Muscle layer of colon (tissue), 2 donors: Measurements from ENCODE around the gene BTG2.

Experiments used
- H3K27ac ChIP-seq: one replicate; pipeline ENCODE4 v1.7.0; 2013; ENCODE audit warnings: low read depth, mild to moderate bottlenecking, low read length, moderate library complexity
- H3K27me3 ChIP-seq, 2 donors: one replicate each; pipeline ENCODE4 v1.7.0; 2013; ENCODE audit warnings: low read length in 2 of 2, mild to moderate bottlenecking in 2 of 2; ENCODE audit not compliant: insufficient read depth in 2 of 2, control insufficient read depth in 1 of 2
- H3K36me3 ChIP-seq: one replicate; pipeline ENCODE4 v1.7.0; 2013; ENCODE audit warnings: mild to moderate bottlenecking, low read length; ENCODE audit not compliant: insufficient read depth
- H3K4me1 ChIP-seq: one replicate; pipeline ENCODE4 v1.7.0; 2013; ENCODE audit warnings: mild to moderate bottlenecking, low read length; ENCODE audit not compliant: insufficient read depth
- H3K4me3 ChIP-seq, 2 donors: one replicate each; pipeline ENCODE4 v1.7.0; 2013; ENCODE audit warnings: low read length in 2 of 2, low read depth in 1 of 2, mild to moderate bottlenecking in 1 of 2, moderate library complexity in 1 of 2
- H3K9ac ChIP-seq: one replicate; pipeline ENCODE4 v1.7.0; 2013; ENCODE audit warnings: low read length
- H3K9me3 ChIP-seq: one replicate; pipeline ENCODE4 v1.7.0; 2013; ENCODE audit warnings: mild to moderate bottlenecking, low read length
- donor health status: abdominal sarcoma.
- donor health status: Adenocarcinoma of cecum.

Gene BTG2

GRCh38 chr1:203271018-203271743 lies 34.1 kb upstream of the BTG2 start:
- no peaks in the 10 kb centered on the region for H3K36me3 ChIP-seq
- peaks cover 48% of the 10 kb centered on the region for H3K4me1 ChIP-seq
- H3K9me3 ChIP-seq = no peaks in the 10 kb centered on the region
- no peaks in the 10 kb centered on the region for H3K27me3 ChIP-seq
- H3K9ac ChIP-seq = no peak overlapping the region
- peak overlapping the region in 1 of 2 donors; percentile 28 for H3K4me3 ChIP-seq
- no peak overlapping the region for H3K27ac ChIP-seq

GRCh38 chr1:203271962-203272632 lies 33.2 kb upstream of the BTG2 start:
- H3K4me3 ChIP-seq = no peak overlapping the region
- no peaks in the 10 kb centered on the region for H3K36me3 ChIP-seq
- no peak overlapping the region for H3K27ac ChIP-seq
- no peaks in the 10 kb centered on the region for H3K9me3 ChIP-seq
- no peak overlapping the region for H3K9ac ChIP-seq
- H3K27me3 ChIP-seq = no peaks in the 10 kb centered on the region
- peaks cover 57% of the 10 kb centered on the region for H3K4me1 ChIP-seq

GRCh38 chr1:203272633-203273205 lies 32.6 kb upstream of the BTG2 start:
- Histone ChIP-seq H3K27me3 (no peaks in the 10 kb centered on the region), H3K4me3 (peak overlapping the region in 1 of 2 donors; percentile 42), H3K4me1 (peaks cover 61% of the 10 kb centered on the region), H3K27ac (peak overlapping the region; percentile 87), H3K36me3 (no peaks in the 10 kb centered on the region), H3K9me3 (no peaks in the 10 kb centered on the region), H3K9ac (peak overlapping the region; percentile 39)

GRCh38 chr1:203273206-203273868 lies 32.0 kb upstream of the BTG2 start:
- Histone ChIP-seq H3K27me3 (no peaks in the 10 kb centered on the region), H3K27ac (peak overlapping the region; percentile 87), H3K4me3 (peak overlapping the region; percentile 41 to 42), H3K36me3 (no peaks in the 10 kb centered on the region), H3K9me3 (no peaks in the 10 kb centered on the region), H3K4me1 (peaks cover 65% of the 10 kb centered on the region), H3K9ac (peak overlapping the region; percentile 39)

DNA sequence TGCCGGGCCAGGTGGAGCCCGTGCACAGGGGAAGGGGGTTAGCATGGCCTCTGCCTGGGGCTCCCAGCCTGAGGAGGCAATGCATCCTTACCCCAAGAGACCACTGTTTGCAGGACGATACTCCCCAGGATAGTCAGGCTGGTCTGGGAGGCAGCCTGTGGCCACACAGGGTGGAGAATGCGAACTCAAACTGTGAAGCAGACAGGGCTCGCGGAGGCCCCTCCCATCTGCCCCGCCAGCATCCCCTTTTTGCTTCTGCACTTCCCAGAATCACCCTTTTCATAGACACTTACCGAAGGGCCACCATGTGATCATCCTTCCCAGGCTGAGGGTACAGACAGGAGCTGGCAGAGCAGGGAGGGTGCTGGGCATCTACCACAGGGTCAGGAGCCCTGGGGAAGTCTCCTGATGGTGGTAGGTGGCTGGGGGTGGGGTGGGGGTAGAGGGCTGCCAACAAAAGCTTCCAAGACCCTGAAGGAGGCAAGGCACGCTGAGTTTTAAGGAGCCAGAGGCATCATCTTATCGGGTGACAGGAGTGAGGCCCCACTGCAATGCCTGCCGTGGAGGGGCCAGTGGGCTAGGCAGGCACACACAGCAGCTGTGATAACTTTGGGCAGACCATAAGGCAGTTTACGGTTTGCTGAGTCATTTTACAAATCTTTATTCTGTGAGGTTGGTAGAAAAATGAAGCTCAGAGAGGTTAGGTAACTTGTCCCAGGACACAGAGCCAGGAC lies 31.3 kb upstream of the BTG2 start:
- no peaks in the 10 kb centered on the region for H3K36me3 ChIP-seq
- no peaks in the 10 kb centered on the region for H3K27me3 ChIP-seq
- H3K9ac ChIP-seq = peak overlapping the region; percentile 39
- no peaks in the 10 kb centered on the region for H3K9me3 ChIP-seq
- peaks cover 70% of the 10 kb centered on the region for H3K4me1 ChIP-seq
- H3K4me3 ChIP-seq = peak overlapping the region; percentile 41 to 42
- peak overlapping the region; percentile 87 for H3K27ac ChIP-seq

- no peak overlapping the region for H3K4me3 ChIP-seq
- H3K27ac ChIP-seq = peak overlapping the region; percentile 87
- peak overlapping the region; percentile 39 for H3K9ac ChIP-seq
- no peaks in the 10 kb centered on the region for H3K9me3 ChIP-seq
- no peaks in the 10 kb centered on the region for H3K36me3 ChIP-seq
- peaks cover 78% of the 10 kb centered on the region for H3K4me1 ChIP-seq
- H3K27me3 ChIP-seq = no peaks in the 10 kb centered on the region
Observed at GRCh38 chr1:203274603-203275381, 30.5 kb upstream of the BTG2 start.

DNA sequence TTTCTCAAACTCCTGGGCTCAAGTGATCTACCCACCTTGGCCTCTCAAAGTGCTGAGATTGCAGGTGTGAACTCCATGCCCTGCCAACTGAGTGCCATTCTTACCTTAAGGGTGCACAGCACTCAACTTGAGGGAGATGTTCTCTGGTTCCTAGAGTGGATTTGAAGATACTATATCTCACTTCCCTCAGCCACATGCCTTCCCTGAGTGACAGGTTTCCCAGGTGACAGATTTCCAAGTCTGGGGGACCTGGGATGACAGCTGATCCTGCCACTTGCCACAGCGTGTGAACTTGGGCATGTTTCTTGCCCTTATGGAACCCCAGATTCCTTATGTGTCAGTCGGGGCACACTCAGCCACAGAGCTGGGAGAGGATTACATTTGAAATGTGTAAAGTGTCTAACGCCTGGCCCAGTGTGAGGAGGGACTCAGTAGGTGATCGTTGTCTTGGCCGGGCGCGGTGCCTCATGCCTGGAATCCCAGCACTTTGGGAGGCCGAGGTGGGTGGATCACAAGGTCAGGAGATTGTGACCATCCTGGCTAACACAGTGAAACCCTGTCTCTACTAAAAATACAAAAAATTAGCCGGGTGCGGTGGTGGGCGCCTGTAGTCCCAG lies 29.6 kb upstream of the BTG2 start:
- Histone ChIP-seq H3K27me3 (no peaks in the 10 kb centered on the region), H3K9me3 (no peaks in the 10 kb centered on the region), H3K9ac (no peak overlapping the region), H3K36me3 (no peaks in the 10 kb centered on the region), H3K4me3 (no peak overlapping the region), H3K4me1 (peaks cover 76% of the 10 kb centered on the region), H3K27ac (peak overlapping the region; percentile 93)

DNA sequence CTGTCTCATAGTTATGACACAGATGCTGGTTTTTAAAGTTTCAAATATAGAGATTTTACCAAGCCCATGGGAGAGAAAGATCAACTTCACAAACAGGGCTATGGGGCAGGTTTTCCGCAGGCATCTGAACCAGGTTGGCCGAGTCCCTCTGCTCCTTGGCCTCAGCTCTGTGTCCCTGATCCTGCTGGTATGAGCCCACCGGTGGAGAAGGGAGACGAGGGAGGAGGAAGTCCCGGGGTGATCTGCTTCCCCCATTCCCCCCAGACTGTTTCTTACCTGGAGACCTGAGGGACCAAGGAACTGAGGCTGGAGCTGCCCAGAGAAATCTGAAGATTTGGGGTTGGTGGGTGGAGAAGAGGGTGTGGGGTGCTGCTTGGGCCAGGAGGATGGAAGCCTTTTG lies 28.9 kb upstream of the BTG2 start:
- peak overlapping the region; percentile 93 for H3K27ac ChIP-seq
- peak overlapping the region; percentile 85 for H3K9ac ChIP-seq
- H3K36me3 ChIP-seq = no peaks in the 10 kb centered on the region
- H3K4me1 ChIP-seq = peaks cover 69% of the 10 kb centered on the region
- no peak overlapping the region for H3K4me3 ChIP-seq
- no peaks in the 10 kb centered on the region for H3K9me3 ChIP-seq
- no peaks in the 10 kb centered on the region for H3K27me3 ChIP-seq

DNA sequence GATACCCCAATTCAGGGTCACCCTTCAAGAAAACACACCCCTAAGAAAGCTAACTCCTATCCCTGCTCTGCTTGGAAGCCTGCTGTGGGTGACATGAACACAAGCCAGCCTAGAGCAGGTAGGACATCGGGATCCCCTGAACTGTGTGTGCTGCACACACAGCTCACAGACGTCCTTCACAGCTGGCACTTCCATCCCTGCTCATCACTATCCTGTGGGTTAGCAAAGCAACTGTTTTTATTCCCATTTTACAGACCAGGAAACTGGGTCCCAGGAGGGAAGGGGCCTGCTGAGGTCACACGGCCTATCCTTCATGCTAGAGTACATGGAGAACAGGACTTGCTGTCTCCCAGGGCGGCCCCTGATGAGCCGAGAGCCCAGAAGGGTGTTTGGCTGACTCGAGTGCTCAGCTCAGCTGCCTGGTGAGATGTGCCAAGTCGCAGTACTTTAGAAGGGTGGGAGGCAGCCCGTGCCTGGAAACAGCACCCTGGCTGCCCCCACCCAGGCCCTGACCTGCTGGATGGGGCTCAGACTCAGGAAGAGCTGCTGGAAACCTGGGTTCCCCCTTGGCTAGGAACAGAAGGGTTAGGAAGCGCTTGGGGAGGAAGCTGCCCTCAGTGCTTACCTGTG lies 28.3 kb upstream of the BTG2 start:
- Histone ChIP-seq H3K27ac (peak overlapping the region; percentile 93), H3K9ac (peak overlapping the region; percentile 85), H3K27me3 (no peaks in the 10 kb centered on the region), H3K4me3 (no peak overlapping the region), H3K4me1 (peaks cover 69% of the 10 kb centered on the region), H3K9me3 (no peaks in the 10 kb centered on the region), H3K36me3 (no peaks in the 10 kb centered on the region)
